Common myeloid progenitor, CD34-positive (primary cell): ENCODE measurements around the gene MAMDC4.

Experiments
- CTCF ChIA-PET: fragments of 350-600 bp; sonication (Branson Sonifier 250); formaldehyde crosslinking; loops from one replicate; lab custom pipeline; 2021; ENCODE audit warnings: antibody characterized with exemption; lab: Charles Lee
- POLR2A ChIA-PET: fragments of 350-600 bp; sonication (Branson Sonifier 250); formaldehyde crosslinking; loops from one replicate; lab custom pipeline; 2021; ENCODE audit warnings: antibody characterized with exemption; lab: Charles Lee
- DNase-seq, 3 donors: peaks; one replicate each; pipeline versions ENCODE4 v3.0.0 to v3.0.0-alpha.2; 2013
- H3K27ac ChIP-seq, 2 experiments: 1 replicate in 1 of 2; 2 replicates in 1 of 2; pipeline ENCODE4 v1.7.0; 2013; ENCODE audit warnings: inconsistent platforms in 2 of 2, low read length in 2 of 2, mild to moderate bottlenecking in 2 of 2, low read depth in 1 of 2, moderate library complexity in 1 of 2; ENCODE audit not compliant: severe bottlenecking in 2 of 2, insufficient read depth in 1 of 2, poor library complexity in 1 of 2
- H3K27me3 ChIP-seq, 5 experiments: replicated peaks in 2 of 5; 1 replicate in 3 of 5; 2 replicates in 2 of 5; pipeline versions ENCODE4 v1.6.1 to v1.7.0; 2013; ENCODE audit warnings: low read length in 4 of 5, mild to moderate bottlenecking in 2 of 5, moderate library complexity in 2 of 5, inconsistent platforms in 1 of 5; ENCODE audit not compliant: insufficient read depth in 5 of 5, control insufficient read depth in 4 of 5
- H3K36me3 ChIP-seq, 4 experiments: 1 replicate in 2 of 4; 2 replicates in 2 of 4; pipeline versions ENCODE4 v1.6.1 to v1.7.0; 2013; ENCODE audit warnings: low read length in 3 of 4, control low read depth in 1 of 4, mild to moderate bottlenecking in 1 of 4; ENCODE audit not compliant: control insufficient read depth in 4 of 4, insufficient read depth in 4 of 4
- H3K4me1 ChIP-seq, 4 experiments: 1 replicate in 3 of 4; 2 replicates in 1 of 4; pipeline versions ENCODE4 v1.6.1 to v1.7.1; 2013; ENCODE audit warnings: low read length in 3 of 4, mild to moderate bottlenecking in 3 of 4, control low read depth in 1 of 4, inconsistent platforms in 1 of 4, moderate library complexity in 1 of 4; ENCODE audit not compliant: control insufficient read depth in 4 of 4, insufficient read depth in 4 of 4; ENCODE audit errors: control extremely low read depth in 1 of 4
- H3K4me3 ChIP-seq, 7 experiments: 1 replicate in 4 of 7; 2 replicates in 3 of 7; pipeline versions ENCODE4 v1.5.1 to v1.7.0; 2013; ENCODE audit warnings: mild to moderate bottlenecking in 7 of 7, low read length in 6 of 7, moderate library complexity in 6 of 7, inconsistent platforms in 2 of 7, low read depth in 2 of 7, control low read depth in 1 of 7; ENCODE audit not compliant: insufficient read depth in 4 of 7, control insufficient read depth in 1 of 7; ENCODE audit errors: extremely low read depth in 1 of 7
- H3K9me3 ChIP-seq, 5 experiments: 1 replicate in 4 of 5; 2 replicates in 1 of 5; pipeline versions ENCODE4 v1.6.1 to v1.7.1; 2013; ENCODE audit warnings: low read length in 4 of 5, mild to moderate bottlenecking in 2 of 5, inconsistent platforms in 1 of 5, low read depth in 1 of 5, moderate library complexity in 1 of 5; ENCODE audit not compliant: control insufficient read depth in 4 of 5, insufficient read depth in 2 of 5; ENCODE audit errors: control extremely low read depth in 1 of 5
- WGBS: methylation state at CpG from one replicate; pipeline ENCODE4 v1.1.5; 2013; ENCODE audit not compliant: insufficient coverage; 5-methylcytosine and 5-hydroxymethylcytosine counted together

MAMDC4 gene

GRCh38 chr9:136844761-136845464 lies 7.2 kb upstream of the MAMDC4 start:
- peaks cover 0 to 60% (median 56%) of the 10 kb centered on the region in 4 experiments for H3K4me1 ChIP-seq
- peaks cover 0 to 3% (median 1%) of the 10 kb centered on the region in 4 experiments for H3K36me3 ChIP-seq
- no peak overlapping the region for H3K4me3 ChIP-seq
- peak in 1 of 3 donors; percentile 37 for DNase-seq
- 15% methylated on average over 68 of the region's 88 CpGs for WGBS
- CTCF ChIA-PET = interaction anchor here (1.1 to 1.2 kb wide), 2 partner anchors 9 to 17 kb away, joined by 3 read pairs; no protein-coding TSS in a partner anchor
- peaks cover 0 to 50% (median 10%) of the 10 kb centered on the region in 5 experiments for H3K27me3 ChIP-seq
- POLR2A ChIA-PET = no interaction called here
- H3K9me3 ChIP-seq = no peaks in the 10 kb centered on the region
- no peak overlapping the region for H3K27ac ChIP-seq

GRCh38 chr9:136845465-136846260 lies 6.5 kb upstream of the MAMDC4 start:
- Histone ChIP-seq H3K9me3 (no peaks in the 10 kb centered on the region), H3K36me3 (peaks cover 0 to 6% (median 2%) of the 10 kb centered on the region in 4 experiments), H3K27me3 (peaks cover 0 to 50% (median 10%) of the 10 kb centered on the region in 5 experiments), H3K4me3 (no peak overlapping the region), H3K4me1 (peaks cover 0 to 63% (median 60%) of the 10 kb centered on the region in 4 experiments), H3K27ac (no peak overlapping the region)
- 24% methylated on average over 96 of the region's 102 CpGs for WGBS
- ChIA-PET CTCF (interaction anchor here (0.7 to 1.1 kb wide), 2 partner anchors 16 to 190 kb away, joined by 3 read pairs; no protein-coding TSS in a partner anchor), POLR2A (no interaction called here)
- DNase-seq = no peak

GRCh38 chr9:136846376-136847087 lies 5.6 kb upstream of the MAMDC4 start:
- POLR2A ChIA-PET = interaction anchor here (0.6 kb wide), 1 partner anchor 37 kb away, joined by 3 read pairs; no protein-coding TSS in a partner anchor
- Histone ChIP-seq H3K4me1 (peaks cover 0 to 59% (median 55%) of the 10 kb centered on the region in 4 experiments), H3K36me3 (peaks cover 0 to 15% (median 2%) of the 10 kb centered on the region in 4 experiments), H3K4me3 (peak overlapping the region in 4 of 7 experiments; percentile 19 to 48 (median 40)), H3K9me3 (no peaks in the 10 kb centered on the region), H3K27me3 (peaks cover 0 to 50% (median 10%) of the 10 kb centered on the region in 5 experiments), H3K27ac (no peak overlapping the region)
- DNase-seq = peak in 2 of 3 donors; percentile 17 to 25
- CTCF ChIA-PET = interaction anchor here (0.7 to 1.1 kb wide), 2 partner anchors 59 to 189 kb away, joined by 3 read pairs; no protein-coding TSS in a partner anchor
- 4% methylated on average over 60 of the region's 98 CpGs for WGBS

- WGBS = 3% methylated on average over 44 of the region's 75 CpGs
- H3K4me1 ChIP-seq = peaks cover 0 to 57% (median 50%) of the 10 kb centered on the region in 4 experiments
- ChIA-PET POLR2A (interaction anchor here (0.6 kb wide), 1 partner anchor 38 kb away, joined by 3 read pairs; no protein-coding TSS in a partner anchor), CTCF (interaction anchor here (1.0 to 1.1 kb wide), 2 partner anchors 60 to 188 kb away, joined by 3 read pairs; no protein-coding TSS in a partner anchor)
- peak in 2 of 3 donors; percentile 20 to 35 for DNase-seq
- H3K27ac ChIP-seq = peak overlapping the region in 1 of 2 experiments; percentile 82
- H3K27me3 ChIP-seq = peaks cover 0 to 50% (median 10%) of the 10 kb centered on the region in 5 experiments
- peaks cover 0 to 19% (median 2%) of the 10 kb centered on the region in 4 experiments for H3K36me3 ChIP-seq
- H3K9me3 ChIP-seq = no peaks in the 10 kb centered on the region
- H3K4me3 ChIP-seq = peak overlapping the region in 4 of 7 experiments; percentile 64 to 96 (median 84)
These were observed 4.9 kb upstream of the MAMDC4 start for GRCh38 chr9:136847088-136847825.

- POLR2A ChIA-PET = interaction anchor here (0.8 to 1.0 kb wide), 2 partner anchors 12 to 13 kb away, joined by 3 to 6 read pairs; no protein-coding TSS in a partner anchor
- Histone ChIP-seq H3K4me3 (peak overlapping the region in 6 of 7 experiments; percentile 2 to 96 (median 72)), H3K27me3 (peaks cover 0 to 50% (median 10%) of the 10 kb centered on the region in 5 experiments), H3K9me3 (no peaks in the 10 kb centered on the region), H3K4me1 (peaks cover 0 to 53% (median 45%) of the 10 kb centered on the region in 4 experiments), H3K36me3 (peaks cover 0 to 19% (median 2%) of the 10 kb centered on the region in 4 experiments), H3K27ac (peak overlapping the region in 1 of 2 experiments; percentile 82)
- under 1% methylated on average over 40 of the region's 48 CpGs for WGBS
- DNase-seq = peak; percentile 37 to 61 (median 60)
- CTCF ChIA-PET = interaction anchor here (1.0 kb wide), 1 partner anchor 188 kb away, joined by 3 read pairs; no protein-coding TSS in a partner anchor
These were observed 4.2 kb upstream of the MAMDC4 start for GRCh38 chr9:136847826-136848392.
